ENCODE data around the gene WWC2.

- TF ChIP-seq CTCF (IDR thresholded peaks at IDR 0.05; ENCODE audit: insufficient read depth, low read length) (no peak), GABPA (IDR thresholded peaks at IDR 0.05; ENCODE audit: low read depth) (no peak), REST (IDR thresholded peaks at IDR 0.05; ENCODE audit: insufficient replicate concordance, low read depth) (no peak), POLR2AphosphoS5 (IDR thresholded peaks at IDR 0.05; ENCODE audit: low read depth) (no peak)
Measured at GRCh38 chr4:183201331-183201730, 102.3 kb downstream of the WWC2 start.

All from HL-60 (cell line).